Keratinocyte (primary cell): ENCODE results near the gene DDX27. TPM values are rescaled to one million over a fixed set of nuclear protein-coding genes. Genes with fewer than 3 reads are reported as not detected.

Experiments used
- DNase-seq: peaks from one replicate; pipeline ENCODE4 v3.0.0-alpha.2; 2011; ENCODE audit warnings: low read depth, missing footprints, low spot score
- FAIRE-seq: peaks from 2 replicates; lab custom pipeline; 2011; peaks lifted over from hg19 to GRCh38; lab: Jason Lieb, UNC
- H2AFZ ChIP-seq: 2 replicates; pipeline ENCODE4 v1.6.0; 2012; ENCODE audit warnings: low read length, control low read depth, inconsistent platforms; ENCODE audit not compliant: control insufficient read depth
- H3K27ac ChIP-seq: 2 replicates; pipeline ENCODE4 v1.5.1; 2011; ENCODE audit warnings: low read length; ENCODE audit not compliant: control insufficient read depth, insufficient read depth
- H3K27me3 ChIP-seq: 3 replicates; pipeline ENCODE4 v1.6.0; 2011; ENCODE audit warnings: low read length; ENCODE audit not compliant: control insufficient read depth, insufficient read depth; ENCODE audit errors: extremely low read depth
- H3K36me3 ChIP-seq, 2 experiments: 2 replicates in 1 of 2; 3 replicates in 1 of 2; pipeline ENCODE4 v1.5.1; 2011; ENCODE audit warnings: low read length in 2 of 2, mild to moderate bottlenecking in 1 of 2; ENCODE audit not compliant: control insufficient read depth in 2 of 2, insufficient read depth in 2 of 2; ENCODE audit errors: extremely low read depth in 1 of 2
- H3K4me1 ChIP-seq: 3 replicates; pipeline ENCODE4 v1.5.1; 2011; ENCODE audit warnings: low read length; ENCODE audit not compliant: control insufficient read depth, insufficient read depth; ENCODE audit errors: extremely low read depth
- H3K4me2 ChIP-seq: 3 replicates; pipeline ENCODE4 v1.6.0; 2011; ENCODE audit warnings: low read depth, low read length; ENCODE audit not compliant: control insufficient read depth, insufficient read depth; ENCODE audit errors: extremely low read depth
- H3K4me3 ChIP-seq, 3 experiments: fragments of 200-600 bp in 1 of 3; sonication (generic) in 1 of 3; 2 replicates in 2 of 3; 3 replicates in 1 of 3; pipeline ENCODE4 v1.5.1; 2011 to 2016; ENCODE audit warnings: low read length in 3 of 3, mild to moderate bottlenecking in 3 of 3, control low read depth in 2 of 3, inconsistent platforms in 1 of 3, low read depth in 1 of 3, mixed read lengths in 1 of 3, mixed run types in 1 of 3, moderate library complexity in 1 of 3; ENCODE audit not compliant: control insufficient read depth in 2 of 3, insufficient read depth in 2 of 3; ENCODE audit errors: extremely low read depth in 1 of 3
- H3K79me2 ChIP-seq: 2 replicates; pipeline ENCODE4 v1.6.0; 2012; ENCODE audit warnings: low read length; ENCODE audit not compliant: control insufficient read depth, insufficient read depth
- H3K9ac ChIP-seq: 3 replicates; pipeline ENCODE4 v1.6.0; 2011; ENCODE audit warnings: low read length; ENCODE audit not compliant: control insufficient read depth, insufficient read depth; ENCODE audit errors: extremely low read depth
- H3K9me1 ChIP-seq: 3 replicates; pipeline ENCODE4 v1.6.0; 2011; ENCODE audit warnings: low read length; ENCODE audit not compliant: control insufficient read depth, insufficient read depth; ENCODE audit errors: extremely low read depth
- H3K9me3 ChIP-seq: 2 replicates; pipeline ENCODE4 v1.5.1; 2012; ENCODE audit warnings: low read depth, low read length; ENCODE audit not compliant: control insufficient read depth
- H4K20me1 ChIP-seq: 3 replicates; pipeline ENCODE4 v1.6.0; 2011; ENCODE audit warnings: low read length; ENCODE audit not compliant: control insufficient read depth, insufficient read depth; ENCODE audit errors: extremely low read depth
- EZH2 ChIP-seq: IDR thresholded peaks from one replicate; pipeline ENCODE4 v1.6.1; 2012; ENCODE audit warnings: inconsistent platforms, mild to moderate bottlenecking, low read length, moderate library complexity
- dilution Hi-C: fragments of 300-500 bp; cut with MboI; formaldehyde crosslinking; loops from one replicate; pipeline ENCODE4 v1.7.0; 2020; ENCODE audit warnings: low sequenced_read_pairs; ENCODE audit not compliant: extremely low pct_ligation_motif_present
- polyA plus RNA-seq, 5 experiments: library from polyadenylated mRNA; depleted of rRNA in 3 of 5; stranded (reverse) in 3 of 5; stranded (forward) in 1 of 5; unstranded in 1 of 5; fragments of >200 nt; gene quantifications; 1 replicate in 1 of 5; 2 replicates in 3 of 5; 3 replicates in 1 of 5; pipeline versions ENCODE4 v1.2.1 to v1.2.3, GENCODE V29; 2011 to 2012; ENCODE audit warnings: missing spikeins in 2 of 5, low read depth in 1 of 5, low replicate concordance in 1 of 5
- TF ChIP-seq, protein P1 (sequence below), 3 experiments: IDR thresholded peaks in 1 of 3; conservative IDR thresholded peaks in 1 of 3; optimal IDR thresholded peaks in 1 of 3; 2 replicates in 2 of 3; 3 replicates in 1 of 3; pipeline versions ENCODE3 to v1.5.1; 2011; ENCODE audit warnings: low read length in 3 of 3, mild to moderate bottlenecking in 3 of 3, moderate library complexity in 2 of 3, control low read depth in 1 of 3, inconsistent platforms in 1 of 3; ENCODE audit not compliant: insufficient read depth in 2 of 3; ENCODE audit errors: extremely low read depth in 1 of 3

The DDX27 gene
- polyA plus RNA-seq, 1 donor (not counting 4 experiments of a cell fraction or from before 2014, with no cell fraction given), result 34.5 TPM

DNA sequence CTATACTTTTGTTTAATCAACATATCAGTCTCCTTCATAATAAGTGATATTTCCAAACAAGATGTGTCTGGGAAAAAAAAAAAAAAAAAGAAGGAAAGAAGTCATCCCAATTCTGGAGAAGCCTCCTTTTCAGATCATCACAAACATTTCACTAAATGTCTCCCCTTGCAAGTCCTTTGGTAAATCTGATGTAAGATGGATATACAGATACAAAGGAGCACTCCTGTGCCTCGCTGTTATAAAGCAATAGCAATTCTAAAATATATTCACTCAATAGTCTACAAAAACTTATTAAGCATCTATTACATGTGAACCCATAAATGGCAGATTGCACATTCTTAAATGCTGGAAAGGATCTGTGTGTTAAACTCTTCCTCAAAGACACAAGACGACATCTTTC is 48.5 kb upstream of the DDX27 start:
- no peak overlapping the region for H3K27ac ChIP-seq
- no peaks in the 10 kb centered on the region for H3K27me3 ChIP-seq
- no peaks in the 10 kb centered on the region for H3K9me1 ChIP-seq
- no peak for DNase-seq
- H3K9ac ChIP-seq, result no peak overlapping the region
- dilution Hi-C loops, result no loop called here
- no peaks in the 10 kb centered on the region for H3K4me1 ChIP-seq
- no peaks in the 10 kb centered on the region for H4K20me1 ChIP-seq
- H3K4me2 ChIP-seq, result no peak overlapping the region
- peaks cover 66% of the 10 kb centered on the region for H3K79me2 ChIP-seq
- H3K36me3 ChIP-seq, result peaks cover 5 to 8% of the 10 kb centered on the region in 2 experiments
- no peak overlapping the region for H2AFZ ChIP-seq
- no peaks in the 10 kb centered on the region for H3K9me3 ChIP-seq
- TF ChIP-seq, protein P1, sequence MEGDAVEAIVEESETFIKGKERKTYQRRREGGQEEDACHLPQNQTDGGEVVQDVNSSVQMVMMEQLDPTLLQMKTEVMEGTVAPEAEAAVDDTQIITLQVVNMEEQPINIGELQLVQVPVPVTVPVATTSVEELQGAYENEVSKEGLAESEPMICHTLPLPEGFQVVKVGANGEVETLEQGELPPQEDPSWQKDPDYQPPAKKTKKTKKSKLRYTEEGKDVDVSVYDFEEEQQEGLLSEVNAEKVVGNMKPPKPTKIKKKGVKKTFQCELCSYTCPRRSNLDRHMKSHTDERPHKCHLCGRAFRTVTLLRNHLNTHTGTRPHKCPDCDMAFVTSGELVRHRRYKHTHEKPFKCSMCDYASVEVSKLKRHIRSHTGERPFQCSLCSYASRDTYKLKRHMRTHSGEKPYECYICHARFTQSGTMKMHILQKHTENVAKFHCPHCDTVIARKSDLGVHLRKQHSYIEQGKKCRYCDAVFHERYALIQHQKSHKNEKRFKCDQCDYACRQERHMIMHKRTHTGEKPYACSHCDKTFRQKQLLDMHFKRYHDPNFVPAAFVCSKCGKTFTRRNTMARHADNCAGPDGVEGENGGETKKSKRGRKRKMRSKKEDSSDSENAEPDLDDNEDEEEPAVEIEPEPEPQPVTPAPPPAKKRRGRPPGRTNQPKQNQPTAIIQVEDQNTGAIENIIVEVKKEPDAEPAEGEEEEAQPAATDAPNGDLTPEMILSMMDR (optimal IDR thresholded peaks at IDR 0.05 in 1 of 3, IDR thresholded peaks at IDR 0.05 in 1 of 3, conservative IDR thresholded peaks at IDR 0.05 in 1 of 3; ENCODE audit: extremely low read depth in 1 of 3, insufficient read depth in 2 of 3, low read length in 3 of 3), result no peak
- FAIRE-seq, result no peak
- no peak overlapping the region for H3K4me3 ChIP-seq

- Histone ChIP-seq H3K79me2 (peaks cover 68% of the 10 kb centered on the region), H3K4me2 (no peak overlapping the region), H3K4me1 (no peaks in the 10 kb centered on the region), H4K20me1 (no peaks in the 10 kb centered on the region), H2AFZ (no peak overlapping the region), H3K36me3 (peaks cover 2 to 8% of the 10 kb centered on the region in 2 experiments), H3K9me1 (no peaks in the 10 kb centered on the region), H3K9ac (no peak overlapping the region), H3K27me3 (no peaks in the 10 kb centered on the region), H3K4me3 (no peak overlapping the region), H3K9me3 (no peaks in the 10 kb centered on the region), H3K27ac (no peak overlapping the region)
- TF ChIP-seq EZH2, result no peak
- TF ChIP-seq, protein P1 (optimal IDR thresholded peaks at IDR 0.05 in 1 of 3, IDR thresholded peaks at IDR 0.05 in 1 of 3, conservative IDR thresholded peaks at IDR 0.05 in 1 of 3; ENCODE audit: extremely low read depth in 1 of 3, insufficient read depth in 2 of 3, low read length in 3 of 3), result no peak
- FAIRE-seq (no peak), DNase-seq (no peak)
- dilution Hi-C loops, result no loop called here
These were observed 47.3 kb upstream of the DDX27 start for GRCh38 chr20:49171909-49172308.
